ENCODE measurements around the gene PPP1R7.
A peak's percentile ranks its signal among the peaks of the same experiment; 100 is the strongest.

PPP1R7 gene

GRCh38 chr2:241141214-241141770, 9.0 kb upstream of the PPP1R7 start:
- DNase-seq, result no peak

DNA sequence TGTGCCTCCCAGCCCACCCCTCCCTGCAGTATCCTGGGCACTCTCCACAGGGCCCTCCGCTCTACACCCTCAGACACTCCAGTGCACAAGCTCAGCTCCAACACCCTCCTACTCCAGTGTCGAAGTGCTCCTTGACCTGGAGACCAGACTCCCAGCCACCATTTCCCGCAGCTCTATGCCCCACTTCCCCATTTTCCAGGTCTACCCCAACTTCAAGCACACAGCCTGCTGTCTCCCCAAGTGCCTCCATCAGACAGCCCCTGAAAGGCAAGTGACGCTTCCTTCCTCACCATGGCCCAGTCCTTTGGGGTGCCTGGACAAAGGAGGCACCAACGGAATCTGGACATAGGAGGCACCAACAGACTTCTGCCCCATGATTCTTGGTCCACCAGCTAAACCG, 8.2 kb upstream of the PPP1R7 start:
- no peak for DNase-seq

- DNase-seq, result no peak
Measured at GRCh38 chr2:241142593-241142992, 7.7 kb upstream of the PPP1R7 start.

DNA sequence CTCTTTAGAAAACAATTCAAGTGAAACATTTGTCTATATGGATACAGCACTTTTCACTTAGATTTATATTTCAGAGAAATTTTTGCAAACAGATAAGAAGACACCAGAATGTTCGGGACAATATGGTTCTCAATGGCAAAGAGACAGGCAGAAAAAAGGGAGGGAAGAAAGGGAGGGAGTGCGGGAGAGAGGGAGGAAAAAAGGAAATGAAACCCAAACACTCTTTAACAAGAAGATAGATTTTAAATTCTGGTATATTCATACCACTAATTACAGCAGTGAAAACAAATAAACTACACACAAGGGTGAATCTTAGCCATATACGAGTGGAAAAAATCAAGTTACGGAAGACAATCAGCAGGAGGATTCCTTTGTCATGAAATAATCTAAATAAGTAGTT, 4.0 kb upstream of the PPP1R7 start:
- DNase-seq, result no peak

GRCh38 chr2:241147336-241147735, 2.9 kb upstream of the PPP1R7 start:
- no peak for DNase-seq

DNA sequence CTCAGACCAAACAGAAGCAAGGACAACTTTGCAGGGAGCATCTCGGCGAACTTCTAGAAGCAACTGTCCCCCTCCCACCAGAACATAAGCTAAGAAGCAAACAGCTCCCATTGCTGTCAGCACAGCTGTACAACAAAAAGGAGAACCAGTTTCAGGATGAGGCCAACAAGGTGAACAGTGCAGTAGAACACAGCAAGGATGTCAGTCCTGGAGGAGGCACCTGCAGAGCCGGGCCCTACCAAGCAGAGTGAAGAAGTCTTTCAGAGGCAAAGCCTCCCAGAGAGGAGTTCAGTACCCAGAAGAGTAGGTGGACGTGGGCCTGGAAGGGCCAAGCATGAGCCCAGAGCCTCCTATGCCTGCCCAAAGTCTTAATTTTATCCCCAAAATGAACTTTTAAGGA, 2.0 kb upstream of the PPP1R7 start:
- no peak for DNase-seq

DNA sequence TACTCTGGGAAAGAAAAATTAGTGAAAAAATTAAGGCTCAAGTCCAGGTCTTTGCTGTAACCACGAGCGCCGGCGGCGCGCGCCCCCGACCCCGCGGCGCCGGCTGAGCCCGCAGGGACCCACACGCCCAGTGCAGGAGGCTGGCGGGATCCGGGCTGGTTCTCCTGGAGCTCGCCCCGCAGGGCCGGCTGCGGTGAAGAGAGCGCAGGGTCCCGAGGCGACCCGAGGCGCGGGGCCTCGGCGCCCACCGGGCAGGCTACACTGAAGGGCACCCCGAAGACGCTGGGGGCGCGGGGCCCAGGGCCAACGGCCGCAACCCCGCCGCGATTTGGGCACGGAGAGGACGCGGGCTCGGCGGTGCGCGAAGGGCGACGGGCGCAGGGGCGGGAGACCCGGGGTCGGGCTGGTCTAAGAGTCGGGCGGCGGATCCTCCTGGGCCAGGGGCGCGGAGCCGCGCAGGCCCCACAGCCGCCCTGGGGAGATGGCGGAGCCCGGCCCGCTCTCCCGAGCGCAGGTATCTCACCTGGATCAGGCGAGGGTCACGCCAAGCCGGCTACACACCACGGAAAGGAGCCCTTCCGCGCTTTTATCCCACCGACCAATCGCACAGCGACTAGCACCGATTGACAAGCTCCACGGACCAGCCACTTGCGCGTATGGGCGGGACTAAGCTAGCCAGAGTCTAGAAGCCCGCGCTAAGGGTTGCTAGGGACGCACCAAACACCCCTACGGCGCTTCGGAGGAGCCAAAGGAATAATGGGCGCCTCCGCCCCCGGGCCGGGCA, 1.2 kb upstream of the PPP1R7 start, which contains the start of gene PASK:
TSS of gene PASK (minus strand) at position 582 of the 784 bp plus-strand sequence. CDS start 6,440 bp downstream, outside the sequence.
- DNase-seq, result peak; percentile 72

DNA sequence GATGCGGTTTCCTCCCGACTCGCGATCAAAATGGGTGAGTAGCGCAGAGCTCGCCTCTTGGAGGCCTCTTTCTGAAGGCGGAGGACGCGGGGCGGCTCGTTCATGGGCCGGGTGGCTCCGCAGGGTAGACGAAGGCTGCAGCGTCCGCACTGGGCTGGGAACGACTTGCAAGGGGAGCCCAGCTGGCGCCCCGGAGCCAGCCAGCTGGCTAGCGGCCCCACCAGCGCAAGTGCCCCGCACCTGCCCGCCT, 667 bp upstream of the PPP1R7 start:
- no peak for DNase-seq

GRCh38 chr2:241150660-241151530, 628 bp downstream of the PPP1R7 start:
- no peak for DNase-seq

- no peak for DNase-seq
Measured at GRCh38 chr2:241151934-241152660, 1.8 kb downstream of the PPP1R7 start.

DNA sequence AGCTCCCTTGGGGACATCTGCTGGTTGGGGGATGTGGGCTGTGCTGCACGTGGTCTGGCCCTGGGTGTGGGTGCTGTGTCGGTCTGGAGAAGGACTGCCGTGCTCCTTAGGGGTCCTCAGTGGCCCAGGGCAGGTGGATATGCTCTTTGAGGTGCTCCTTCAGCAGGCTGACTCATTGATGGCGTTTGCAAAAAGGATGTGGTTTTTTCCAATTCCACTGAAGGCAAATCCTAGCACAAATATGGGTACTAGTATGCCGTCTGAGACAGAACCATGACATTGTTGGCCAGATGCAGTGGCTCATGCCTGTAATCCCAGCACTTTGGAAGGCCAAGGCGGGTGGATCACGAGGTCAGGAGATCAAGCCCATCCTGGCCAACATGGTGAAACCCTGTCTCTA, 3.3 kb downstream of the PPP1R7 start:
- DNase-seq, result no peak

DNA sequence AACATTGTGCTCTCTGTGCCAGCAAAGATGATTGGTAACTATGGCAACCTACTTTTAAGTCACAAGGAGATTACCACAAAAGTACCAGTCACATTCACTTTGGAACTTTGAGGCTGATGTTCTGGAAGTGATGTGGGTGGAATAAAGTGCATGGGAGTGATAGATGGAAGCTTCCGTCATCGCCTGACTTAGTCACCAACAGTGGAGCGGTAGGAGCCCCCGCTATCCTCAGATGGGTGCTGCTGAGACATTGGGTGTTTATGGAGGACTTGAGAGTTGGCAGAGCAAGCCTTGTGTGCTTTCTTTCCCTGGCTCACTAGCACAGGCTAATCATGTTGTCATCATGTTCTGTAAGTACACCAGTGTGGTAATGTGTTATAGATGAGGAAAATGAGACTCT, 4.6 kb downstream of the PPP1R7 start:
- no peak for DNase-seq

DNA sequence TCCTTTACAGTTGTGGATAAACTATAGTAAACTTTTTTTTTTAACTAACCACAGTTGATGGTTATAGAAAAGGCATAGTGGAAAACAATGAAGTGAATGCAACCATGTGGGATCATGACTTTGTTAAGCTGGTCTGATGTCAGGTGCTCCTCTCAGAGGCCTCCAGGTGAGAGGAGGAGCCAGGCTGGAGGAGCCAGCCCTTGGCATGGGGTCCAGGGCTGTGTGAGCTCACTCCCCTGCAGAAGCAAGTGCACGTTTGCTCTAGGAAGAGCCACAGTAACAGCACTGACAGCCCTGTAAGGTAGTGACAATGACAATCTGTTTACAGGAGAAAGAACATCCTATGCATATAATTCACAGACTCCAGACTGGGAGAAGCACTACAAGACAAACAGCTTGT, 5.7 kb downstream of the PPP1R7 start:
- no peak for DNase-seq

DNA sequence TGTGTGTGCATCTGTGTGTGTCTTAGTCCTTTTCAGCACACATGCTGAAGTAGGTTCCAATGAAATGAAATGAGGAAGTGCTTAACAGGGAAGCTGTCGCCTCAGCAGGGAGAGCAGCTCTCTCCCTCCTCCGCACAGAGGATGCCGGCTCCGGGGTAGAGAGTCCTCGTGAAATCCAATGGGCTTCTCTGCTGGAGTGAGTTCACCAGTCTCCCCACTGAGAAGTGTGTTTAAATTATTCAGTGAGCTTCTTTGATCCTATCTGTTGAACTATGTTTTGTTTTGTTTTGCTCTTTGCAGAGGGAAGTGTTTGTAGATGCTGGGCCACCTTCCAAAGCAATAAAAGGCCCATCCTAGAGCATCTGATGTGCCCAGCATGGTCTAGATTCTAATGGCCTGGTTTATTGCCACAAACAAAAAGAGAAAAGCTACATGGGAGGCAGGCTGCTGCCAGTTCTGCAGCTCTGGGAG, 6.7 kb downstream of the PPP1R7 start:
- DNase-seq, result no peak

DNA sequence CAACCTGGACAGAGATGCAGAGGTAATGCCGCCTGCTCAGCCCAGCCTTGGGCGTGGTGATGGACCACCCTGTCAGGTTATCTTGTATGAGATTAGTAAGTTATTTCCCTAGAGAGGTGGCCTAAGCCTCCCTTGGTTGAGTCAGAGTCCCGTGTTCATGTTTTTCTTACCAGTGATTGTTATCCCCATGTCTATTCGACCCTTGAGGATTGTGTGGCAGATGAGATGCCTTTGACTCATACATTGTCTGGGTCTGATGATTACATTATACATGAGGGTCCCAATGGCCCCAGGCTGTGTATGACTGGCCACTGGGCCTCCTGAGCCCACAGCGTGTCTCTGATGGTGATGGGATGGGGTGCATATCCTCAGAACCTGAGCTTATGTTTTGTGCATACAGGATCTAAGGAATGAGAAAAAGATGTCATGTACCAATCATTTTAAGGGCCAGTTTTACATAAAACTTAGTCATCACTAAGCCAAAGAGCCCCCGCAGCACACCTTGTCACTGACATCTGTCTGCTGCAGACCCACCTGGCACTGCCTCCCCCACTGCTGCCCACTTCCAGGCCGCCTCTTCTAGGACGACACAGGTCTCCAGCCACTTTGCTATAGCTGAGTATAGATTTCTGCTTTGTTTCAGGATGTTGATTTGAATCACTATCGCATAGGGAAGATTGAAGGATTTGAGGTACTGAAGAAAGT, 7.7 kb downstream of the PPP1R7 start:
- no peak for DNase-seq

DNA sequence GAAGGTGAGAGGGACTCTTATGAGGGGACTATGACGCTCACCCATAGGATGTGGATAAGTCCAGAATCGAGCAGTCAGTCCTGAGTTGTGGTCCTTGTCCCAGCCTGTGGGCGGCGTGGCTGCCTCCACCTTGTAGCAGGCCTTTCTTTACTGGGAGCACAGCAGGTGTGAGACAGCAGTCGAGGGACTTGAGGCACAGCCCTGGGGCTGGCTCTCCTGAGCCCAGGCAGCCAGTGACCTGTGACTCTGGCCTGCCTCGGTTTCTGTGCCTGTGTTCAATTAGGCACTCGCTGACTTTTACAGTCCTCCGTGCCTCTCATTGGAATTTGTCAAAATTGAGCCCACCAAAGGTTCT, 8.3 kb downstream of the PPP1R7 start:
- DNase-seq, result no peak

GRCh38 chr2:241159116-241159515, 8.8 kb downstream of the PPP1R7 start:
- DNase-seq, result no peak

- DNase-seq, result no peak
Measured at GRCh38 chr2:241160318-241160717, 10.1 kb downstream of the PPP1R7 start.

DNA sequence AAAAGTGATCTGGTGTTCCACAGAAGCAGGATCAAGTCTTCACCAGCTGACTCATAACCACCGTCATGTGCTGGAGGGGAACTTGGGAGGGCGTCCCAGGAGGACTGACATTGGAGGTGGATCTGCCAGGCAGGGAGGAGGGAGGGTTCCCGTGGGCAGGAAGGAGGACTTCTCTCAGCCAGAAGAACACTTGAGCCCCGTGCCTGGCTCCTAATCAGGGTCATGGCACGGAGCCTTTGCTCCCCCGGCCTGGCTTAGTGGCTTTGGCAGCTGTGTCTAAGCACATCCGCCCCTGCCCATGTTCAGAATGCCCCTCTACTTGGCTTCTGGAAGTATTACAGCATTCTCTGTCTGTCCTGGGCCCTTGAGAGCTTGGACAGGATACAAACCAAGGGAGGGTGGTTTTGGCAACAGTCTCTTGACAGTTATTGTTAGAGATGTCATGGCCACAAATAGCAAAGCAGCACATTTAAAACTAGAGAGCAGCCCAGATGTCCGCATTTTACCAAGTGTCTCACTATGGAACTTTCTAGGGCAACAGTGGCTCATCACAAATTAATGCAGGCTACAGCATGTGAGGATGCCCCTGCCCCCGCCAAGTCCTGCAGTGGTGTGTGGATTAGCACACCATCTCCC, 11.5 kb downstream of the PPP1R7 start:
- no peak for DNase-seq

- no peak for DNase-seq
Measured at GRCh38 chr2:241163601-241164118, 13.4 kb downstream of the PPP1R7 start.

DNA sequence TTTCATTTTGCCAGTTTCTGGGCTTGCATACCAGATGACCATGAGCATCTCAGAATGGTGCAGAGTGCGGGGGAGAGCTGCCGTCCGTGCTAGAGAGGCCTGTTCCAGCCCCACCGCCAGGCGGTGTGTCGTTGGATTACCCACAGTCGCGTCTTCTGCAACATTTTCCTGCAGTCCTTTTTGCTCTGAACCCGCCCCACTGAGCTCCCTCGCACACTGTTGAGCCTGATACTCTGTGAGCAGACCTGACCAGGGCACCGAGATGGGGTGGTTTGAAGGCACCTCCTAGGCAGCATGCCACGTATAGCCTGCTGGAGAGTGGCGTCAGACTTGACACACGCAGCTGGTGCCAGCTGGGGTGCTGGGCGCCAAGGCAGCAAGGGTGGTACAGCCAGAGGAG, 18.1 kb downstream of the PPP1R7 start:
- no peak for DNase-seq

- DNase-seq, result no peak
Measured at GRCh38 chr2:241173557-241173956, 23.3 kb downstream of the PPP1R7 start.

All from NCI-H524 treated with DMSO at 0.1 percent for 48 hours (cell line).